Activated CD8-positive, alpha-beta memory T cell treated with anti-CD3 and anti-CD28 coated beads, Interleukin-2, amount 50 U/mL, for 24 hours (primary cell): ENCODE results near the gene CFHR2.

Experiments used
- DNase-seq: peaks from one replicate; pipeline ENCODE4 v3.0.0-alpha.2; 2020; ENCODE audit errors: extremely low read depth

The CFHR2 gene

DNA sequence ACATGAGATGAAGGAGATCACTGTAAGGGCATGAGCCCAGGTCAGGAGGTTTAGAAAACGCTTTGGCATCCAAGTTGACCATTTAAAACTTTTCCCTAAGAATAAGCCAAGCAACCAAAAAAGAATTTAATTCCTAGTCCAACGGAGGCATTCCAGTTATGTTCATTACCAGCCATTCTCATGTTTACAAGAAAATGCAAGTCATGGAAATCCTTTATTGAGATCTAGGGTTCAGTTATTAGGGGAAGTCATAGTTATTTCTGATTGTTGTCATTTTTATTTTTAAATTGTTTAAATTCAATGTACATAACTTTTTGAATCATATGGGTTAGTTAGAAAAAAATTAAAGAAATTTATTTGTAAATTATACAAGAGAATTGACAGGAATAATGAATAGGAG, 58.3 kb downstream of the CFHR2 start:
- DNase-seq, result no peak

DNA sequence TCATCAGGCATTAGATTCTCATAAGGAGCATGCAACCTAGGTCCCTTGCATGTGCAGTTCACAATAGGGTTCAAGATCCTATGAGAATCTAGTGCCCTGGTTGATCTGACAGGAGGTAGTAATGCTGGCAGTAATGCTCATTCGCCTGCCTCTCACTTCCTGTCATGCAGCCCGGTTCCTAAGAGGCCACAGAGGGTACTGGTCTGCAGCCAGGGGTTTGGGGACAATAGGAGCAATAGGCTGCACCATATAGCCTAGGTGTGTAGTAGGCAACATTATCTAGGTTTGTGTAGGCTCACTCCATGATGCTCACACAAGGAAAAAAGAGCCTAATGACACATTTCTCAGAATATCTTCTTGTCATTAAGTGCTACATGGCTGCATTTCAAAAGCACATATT, 59.6 kb downstream of the CFHR2 start:
- no peak for DNase-seq

DNA sequence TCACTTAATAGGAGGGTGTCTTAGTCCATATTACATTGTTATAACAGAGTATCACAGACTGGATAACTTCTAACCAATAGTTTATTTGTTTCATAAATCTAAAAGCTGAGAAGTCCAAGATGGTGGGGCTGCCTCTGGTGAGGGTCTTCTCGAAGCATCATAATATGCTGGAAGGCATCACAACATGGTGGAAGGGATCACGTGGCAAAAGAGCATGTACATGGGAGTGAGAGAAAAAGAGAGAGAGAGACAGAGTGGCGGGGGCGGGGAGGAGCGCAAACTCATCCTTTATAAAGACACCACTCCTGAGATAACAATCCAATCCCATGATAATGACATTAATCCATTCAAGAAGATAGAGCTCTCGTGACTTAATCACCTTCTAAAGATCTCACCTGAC, 65.3 kb downstream of the CFHR2 start:
- DNase-seq, result no peak
